Measurements from ENCODE around the gene ZG16B.
A peak's percentile ranks its signal among the peaks of the same experiment; 100 is the strongest.

The ZG16B gene

DNA sequence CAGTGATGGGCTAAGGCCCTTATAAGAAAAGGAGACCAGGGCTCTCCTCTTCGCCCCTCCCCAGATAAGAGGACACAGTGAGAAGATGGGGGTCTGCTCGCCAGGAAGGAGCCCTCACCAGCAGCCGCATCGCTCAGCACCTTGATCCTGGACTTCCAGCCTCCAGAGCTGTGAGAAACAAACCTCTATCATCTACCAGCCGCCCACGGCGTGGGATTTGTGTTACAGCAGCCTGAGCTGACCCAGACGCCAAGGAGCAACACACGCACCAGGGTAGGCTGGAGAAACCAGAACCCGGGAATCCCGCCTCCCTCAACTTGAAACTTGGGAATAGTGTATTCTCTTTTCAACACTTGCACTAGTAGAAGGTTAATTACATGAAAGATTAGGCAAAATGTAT is 4.2 kb upstream of the ZG16B start:
- DNase-seq: no peak

- no peak for DNase-seq
These were observed 3.3 kb upstream of the ZG16B start for GRCh38 chr16:2826591-2827373.

GRCh38 chr16:2827374-2827791 is 2.7 kb upstream of the ZG16B start:
- no peak for DNase-seq

DNA sequence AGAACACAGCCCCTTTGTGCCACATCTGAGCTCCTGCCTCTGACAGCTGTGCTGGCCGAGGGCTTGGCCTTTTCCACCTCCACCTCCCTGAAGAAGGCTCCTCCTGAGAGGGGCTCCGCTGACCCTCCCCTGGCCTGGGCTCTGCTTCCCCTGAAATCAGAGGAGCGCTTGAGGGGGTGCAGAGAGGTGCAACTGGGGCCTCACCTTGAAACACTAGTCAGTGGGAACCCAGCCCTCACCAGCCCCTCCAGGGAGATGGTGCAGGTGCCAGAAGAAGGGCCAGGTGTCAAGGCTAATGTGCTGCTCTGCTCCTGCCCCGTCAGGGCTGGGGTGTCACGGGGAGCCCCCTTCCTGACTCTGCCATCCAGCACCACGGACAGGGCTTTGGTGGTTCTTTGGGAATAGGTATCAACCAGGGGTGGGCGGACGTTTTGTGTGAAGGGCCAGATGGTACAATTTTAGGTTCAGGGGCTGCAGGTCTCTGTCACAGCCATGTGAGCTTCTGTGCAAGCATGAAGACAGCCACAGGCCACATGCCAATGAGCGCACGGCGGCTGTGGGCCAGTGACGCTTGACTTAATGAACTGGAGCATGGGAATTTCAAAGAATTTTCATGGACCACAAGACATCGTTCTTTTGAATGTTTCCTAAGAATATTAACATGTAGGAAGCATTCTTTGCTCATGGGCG is 2.1 kb upstream of the ZG16B start:
- no peak for DNase-seq

- DNase-seq: no peak
These were observed 1.6 kb upstream of the ZG16B start for GRCh38 chr16:2828521-2828840.

GRCh38 chr16:2828876-2829430 is 1.1 kb upstream of the ZG16B start:
- no peak for DNase-seq

GRCh38 chr16:2830355-2830695 is 222 bp downstream of the ZG16B start:
- no peak for DNase-seq

DNA sequence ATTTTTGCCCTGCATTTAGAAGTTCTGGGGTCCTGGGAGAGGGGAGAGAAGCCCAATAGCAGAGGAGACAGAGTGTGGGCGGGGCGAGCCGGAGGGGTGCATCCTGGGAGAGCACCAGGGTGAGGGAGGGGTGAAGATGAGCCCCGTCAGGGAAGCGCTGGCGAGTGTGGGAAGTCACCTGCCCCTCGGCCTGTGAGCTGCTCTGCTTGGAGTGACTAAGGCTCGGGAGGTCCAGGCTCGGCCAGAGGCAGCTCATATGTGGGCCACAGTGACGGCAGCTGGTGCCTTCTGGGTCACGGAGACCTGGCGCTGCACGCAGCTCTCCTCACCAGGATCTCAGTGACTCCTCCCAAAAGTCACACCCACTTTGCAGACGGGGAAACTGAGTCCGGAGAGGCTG is 1.1 kb downstream of the ZG16B start:
- no peak for DNase-seq

DNA sequence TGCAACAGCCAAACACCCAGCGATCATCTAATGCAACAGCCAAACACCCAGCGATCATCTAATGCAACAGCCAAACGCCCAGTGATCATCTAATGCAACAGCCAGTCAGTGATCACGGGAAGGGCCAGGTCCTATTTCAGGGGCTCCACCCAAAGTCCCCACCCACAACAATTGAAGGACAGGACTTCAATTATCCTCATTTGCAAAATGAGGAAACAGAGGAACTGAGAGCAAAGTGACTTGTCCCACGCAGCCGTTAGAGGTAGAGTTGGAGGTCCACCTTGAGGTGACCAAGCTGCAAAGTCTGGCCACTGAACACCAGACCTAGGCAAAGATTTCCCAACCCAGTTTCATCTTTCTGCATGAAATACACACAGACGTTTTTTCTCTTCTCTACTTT is 3.7 kb downstream of the ZG16B start:
- DNase-seq: no peak

DNA sequence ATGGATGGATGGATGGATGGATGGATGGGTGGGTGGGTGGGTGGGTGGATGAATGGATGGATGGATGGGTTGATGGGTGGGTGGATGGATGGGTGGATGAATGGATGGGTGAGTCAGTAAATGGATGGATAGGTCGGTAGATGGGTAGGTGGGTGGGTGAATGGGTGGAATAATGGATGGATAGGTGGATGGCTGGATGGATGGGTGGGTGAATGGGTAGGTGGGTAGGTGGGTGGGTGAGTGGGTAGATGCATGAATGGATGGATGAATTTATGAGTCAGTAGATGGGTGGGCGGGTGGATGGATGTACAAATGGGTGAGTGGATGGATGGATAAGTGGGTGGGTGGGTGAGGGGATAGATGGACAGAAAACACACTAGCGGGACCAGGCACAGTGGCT is 4.9 kb downstream of the ZG16B start:
- no peak for DNase-seq

DNA sequence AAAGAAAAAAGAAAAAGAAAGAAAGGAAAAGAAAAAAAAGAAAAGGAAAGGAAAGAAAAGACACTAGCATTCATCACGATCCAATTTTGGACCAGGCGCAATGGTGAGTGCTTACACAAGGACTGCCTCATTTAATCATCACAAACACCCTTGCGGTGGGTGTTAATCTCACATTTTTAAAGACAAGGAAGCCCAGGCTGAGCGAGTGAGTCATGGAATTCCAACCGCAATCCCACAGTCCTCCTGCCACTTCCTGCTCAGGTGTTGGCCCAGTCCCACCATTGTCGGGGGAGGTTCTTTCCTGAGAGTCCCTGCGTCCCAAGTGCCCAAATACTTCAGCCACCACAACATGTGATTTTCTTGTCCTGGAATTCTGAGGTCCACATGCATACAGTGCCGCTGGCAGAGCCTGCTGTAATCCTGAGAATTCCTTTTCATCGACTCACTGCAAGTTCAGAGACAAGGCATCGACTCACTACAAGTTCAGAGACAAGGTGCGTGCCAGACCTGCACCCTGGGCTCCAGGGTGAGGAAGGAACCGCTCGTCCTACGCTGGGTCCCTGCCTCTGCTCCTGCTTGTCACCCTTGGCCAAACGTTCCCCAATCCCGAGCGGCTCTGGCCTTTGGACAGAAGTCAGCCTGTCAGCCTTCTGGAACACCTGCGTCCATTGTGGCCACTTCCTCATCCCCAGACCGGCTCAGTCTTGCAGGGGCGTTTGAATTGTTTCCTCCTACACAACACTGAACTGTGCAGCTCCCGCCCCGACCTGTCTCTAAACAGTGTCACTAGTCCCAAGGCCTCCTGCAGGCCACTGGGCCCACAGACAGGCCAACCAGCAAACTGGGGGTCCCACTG is 5.8 kb downstream of the ZG16B start:
- no peak for DNase-seq

DNA sequence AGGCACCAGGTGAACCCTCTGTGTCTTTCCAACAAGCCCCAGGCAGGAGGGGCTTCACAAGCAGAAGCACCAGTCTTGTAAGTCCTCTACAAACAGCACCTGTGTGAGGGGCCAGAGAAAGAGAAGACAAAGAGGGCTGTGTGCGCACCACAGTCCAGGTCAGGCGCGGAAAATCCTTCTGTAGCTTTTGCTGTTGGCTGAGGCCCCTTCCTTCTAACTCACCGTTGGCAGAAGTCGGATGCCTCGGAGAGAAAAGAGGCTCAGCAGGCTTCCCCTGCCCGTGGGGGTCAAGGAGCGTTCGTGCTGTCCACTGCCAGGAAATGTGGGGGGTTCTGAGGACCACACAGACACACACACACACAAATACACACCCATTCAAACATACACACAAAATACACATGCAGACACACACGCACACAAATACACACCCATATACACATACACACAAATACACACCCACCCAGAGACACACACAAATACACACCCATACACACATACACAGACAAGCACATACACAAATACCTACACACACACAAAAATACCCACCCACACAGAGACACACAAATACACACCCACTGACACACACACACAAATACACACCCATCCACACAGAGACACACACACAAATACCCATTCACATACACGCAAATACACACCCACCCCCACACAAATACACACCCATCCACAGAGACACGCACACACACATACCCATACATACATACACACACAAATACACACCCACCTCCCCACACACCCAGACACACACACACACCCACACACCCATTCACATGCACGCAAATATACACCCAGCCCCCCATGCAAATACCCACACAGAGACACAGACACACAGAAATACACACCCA is 6.8 kb downstream of the ZG16B start:
- no peak for DNase-seq

GRCh38 chr16:2838928-2839327 is 8.8 kb downstream of the ZG16B start:
- peak; percentile 73 for DNase-seq

DNA sequence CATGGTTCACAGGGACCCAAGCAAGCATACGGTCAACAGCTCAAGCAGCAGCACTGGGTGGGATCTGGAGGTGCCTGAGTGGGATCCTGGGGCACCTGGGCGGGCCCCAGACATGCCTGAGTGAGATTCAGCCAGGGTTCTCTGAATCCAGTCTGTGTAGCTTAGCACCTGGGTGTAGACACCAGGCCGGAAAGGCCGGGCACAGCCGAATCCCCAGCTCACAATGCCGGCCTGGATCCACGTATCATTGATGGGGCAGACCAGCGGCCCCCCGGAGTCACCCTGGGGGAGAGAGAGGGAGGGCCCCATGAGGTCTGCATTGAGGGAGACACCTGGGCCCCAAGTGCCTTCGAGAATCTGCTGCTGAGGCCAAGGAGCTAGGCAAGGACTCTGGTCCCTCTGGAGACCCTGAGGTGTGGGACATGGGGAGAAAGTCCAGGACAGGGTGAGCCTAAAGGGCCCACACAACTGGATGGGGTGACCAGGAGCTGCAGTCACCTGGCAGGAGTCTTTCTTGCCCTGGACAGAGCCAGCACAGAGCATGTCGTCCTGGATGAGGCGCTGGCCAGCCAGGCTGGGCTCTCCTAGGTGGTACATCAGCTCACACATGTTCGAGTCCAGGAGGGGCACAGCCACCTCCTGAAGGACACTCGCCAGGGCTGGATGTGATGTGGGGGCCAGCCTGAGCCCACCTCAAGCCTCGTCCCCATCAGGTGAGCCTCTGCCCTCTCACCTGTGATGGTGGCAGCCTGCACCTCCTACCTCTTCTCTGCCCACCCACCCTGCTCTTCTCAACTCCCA is 9.7 kb downstream of the ZG16B start:
- DNase-seq: no peak

GRCh38 chr16:2840914-2841313 is 10.8 kb downstream of the ZG16B start:
- DNase-seq: no peak

GRCh38 chr16:2841606-2842339 is 11.7 kb downstream of the ZG16B start:
- no peak for DNase-seq

- peak; percentile 30 for DNase-seq
These were observed 12.4 kb downstream of the ZG16B start for GRCh38 chr16:2842340-2843000.

DNA sequence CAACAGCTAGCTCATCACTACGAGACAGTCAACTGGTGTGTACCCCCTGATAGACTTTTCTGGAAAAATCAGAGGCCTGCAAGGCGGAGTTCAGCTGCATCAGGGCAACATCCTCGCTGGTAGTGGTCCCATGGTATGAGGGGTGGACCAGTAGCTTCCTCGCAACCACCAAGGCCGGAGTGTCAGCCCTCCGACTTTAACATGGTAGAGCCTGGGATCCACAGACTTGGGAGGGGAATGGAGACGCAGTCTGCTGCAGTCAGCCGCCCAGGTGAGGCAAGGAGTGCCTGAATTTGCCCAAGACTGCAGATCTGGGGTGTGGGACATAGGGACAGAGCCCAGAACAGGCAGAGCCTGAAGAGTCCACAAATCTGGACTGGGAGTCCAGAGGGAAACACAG is 13.4 kb downstream of the ZG16B start:
- no peak for DNase-seq

DNA sequence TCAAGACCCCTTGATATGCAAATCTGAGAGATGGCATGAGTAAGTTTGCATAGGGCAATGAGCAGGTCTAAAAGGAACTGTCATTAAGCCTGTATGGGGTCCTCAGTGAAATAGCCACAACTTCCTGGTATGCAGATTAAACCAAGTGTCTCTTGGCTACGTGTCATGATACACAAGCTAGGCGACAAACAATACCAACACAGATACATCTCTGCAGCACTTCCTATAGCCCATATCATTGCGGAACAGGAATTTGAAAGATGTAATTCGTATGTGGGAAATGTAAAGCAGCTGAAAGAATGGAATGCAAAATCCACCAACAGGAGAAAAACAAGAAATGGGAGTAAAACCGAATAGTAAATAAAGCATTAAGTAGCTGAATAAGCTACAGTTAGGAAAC is 15.0 kb downstream of the ZG16B start:
- DNase-seq: no peak

- DNase-seq: no peak
These were observed 16.6 kb downstream of the ZG16B start for GRCh38 chr16:2846511-2847310.
